Activated B cell treated with CpG ODN at 0.5 μM for 24 hours (primary cell): ENCODE data around the gene ZCCHC7. TPM values are rescaled to one million over a fixed set of nuclear protein-coding genes. Genes with fewer than 3 reads are reported as not detected.

Experiments
- ATAC-seq: fragments of 200-7000 bp; cut with Tn5 transposase; one replicate; pipeline ENCODE4 v1.10.0; 2021; ENCODE audit warnings: low read depth, mild to moderate bottlenecking, moderate library complexity
- CTCF ChIA-PET: fragments of 350-600 bp; sonication (Branson Sonifier 250); formaldehyde crosslinking; loops from one replicate; lab custom pipeline; 2021; ENCODE audit warnings: antibody characterized with exemption; lab: Charles Lee
- POLR2A ChIA-PET: fragments of 350-600 bp; sonication (Branson Sonifier 250); formaldehyde crosslinking; loops from one replicate; lab custom pipeline; 2021; ENCODE audit warnings: antibody characterized with exemption; lab: Charles Lee
- DNase-seq: peaks from one replicate; pipeline ENCODE4 v3.0.0; 2022
- H3K27ac Mint-ChIP-seq: one replicate; pipeline ENCODE4 v1.8.0; 2020; ENCODE audit warnings: mixed read lengths
- H3K27me3 Mint-ChIP-seq: one replicate; pipeline ENCODE4 v1.8.0; 2021; ENCODE audit warnings: mixed read lengths
- H3K36me3 Mint-ChIP-seq: one replicate; pipeline ENCODE4 v1.8.0; 2021; ENCODE audit warnings: low read depth, mixed read lengths
- H3K4me1 Mint-ChIP-seq: one replicate; pipeline ENCODE4 v1.8.0; 2021; ENCODE audit warnings: mixed read lengths
- H3K4me3 Mint-ChIP-seq: one replicate; pipeline ENCODE4 v1.8.0; 2020; ENCODE audit warnings: mild to moderate bottlenecking, mixed read lengths
- H3K9me3 Mint-ChIP-seq: one replicate; pipeline ENCODE4 v1.8.0; 2020; ENCODE audit warnings: mixed read lengths
- intact Hi-C: fragments of 100-400 bp; cut with micrococcal nuclease; formaldehyde crosslinking; loops from one replicate; pipeline ENCODE4 v1.15.1; 2024
- total RNA-seq: library from RNA; stranded (reverse); gene quantifications from 2 replicates; pipeline ENCODE4 v1.2.3, GENCODE V29; 2022
- TF ChIP-seq, protein P1 (sequence below): fragments of 200-600 bp; IDR thresholded peaks from one replicate; pipeline ENCODE4 v1.8.0; 2022; ENCODE audit warnings: antibody characterized with exemption, mild to moderate bottlenecking

The ZCCHC7 gene
- total RNA-seq, 1 donor from 2014 or later, result 70.3 TPM

DNA sequence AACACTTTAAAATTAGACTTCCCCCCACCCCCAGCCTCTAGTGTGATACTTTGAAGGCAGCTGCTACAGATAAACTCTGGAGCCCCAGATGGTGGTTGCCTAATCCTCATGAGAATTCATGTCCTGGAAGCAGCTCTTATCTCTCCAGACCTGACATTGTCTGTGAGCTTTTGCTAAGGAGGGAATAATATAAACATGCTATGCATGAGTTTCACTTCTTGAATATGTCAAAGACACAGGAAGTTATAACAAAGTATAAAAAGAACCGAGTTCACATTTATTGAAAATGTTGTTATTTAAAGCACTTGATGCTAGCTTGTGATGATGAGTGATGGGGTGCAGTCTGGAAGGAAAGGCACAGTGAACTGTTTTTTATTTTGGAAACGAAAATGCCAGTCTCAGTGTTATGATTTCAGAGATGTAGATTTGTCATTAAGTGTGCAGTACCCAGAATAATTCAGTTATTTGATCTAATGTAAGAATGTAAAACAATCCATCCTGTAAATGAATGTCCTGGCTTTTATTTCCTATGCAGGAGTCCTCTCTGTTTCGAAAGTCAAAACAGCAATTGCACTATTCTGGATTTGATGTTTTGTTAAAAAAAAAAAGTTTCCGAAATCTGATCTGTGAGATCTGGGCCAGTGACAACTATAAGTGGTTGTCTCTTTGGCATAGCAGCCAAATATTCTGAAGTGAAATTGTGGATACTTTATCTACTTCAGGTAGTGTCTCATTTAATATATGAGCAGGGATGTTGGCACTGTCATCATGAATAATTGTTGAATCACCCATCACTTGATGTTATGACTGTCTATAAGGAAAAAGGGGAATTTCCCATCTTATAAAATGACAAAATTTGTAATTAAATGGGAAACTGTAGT, 77.0 kb downstream of the ZCCHC7 start:
- Mint-ChIP-seq H3K4me3 (peak overlapping the region; percentile 64), H3K27me3 (no peaks in the 10 kb centered on the region), H3K4me1 (peaks cover 96% of the 10 kb centered on the region), H3K27ac (peak overlapping the region; percentile 91), H3K36me3 (peaks cover 36% of the 10 kb centered on the region), H3K9me3 (peaks cover 3% of the 10 kb centered on the region)
- CTCF ChIA-PET, result no interaction called here
- DNase-seq (no peak), ATAC-seq (peak; percentile 72)
- intact Hi-C loops, result loop anchor here (1.0 to 10.0 kb wide), 9 partner anchors 8 to 323 kb away; partner anchors contain the start of gene ZCCHC7
- TF ChIP-seq, protein P1, sequence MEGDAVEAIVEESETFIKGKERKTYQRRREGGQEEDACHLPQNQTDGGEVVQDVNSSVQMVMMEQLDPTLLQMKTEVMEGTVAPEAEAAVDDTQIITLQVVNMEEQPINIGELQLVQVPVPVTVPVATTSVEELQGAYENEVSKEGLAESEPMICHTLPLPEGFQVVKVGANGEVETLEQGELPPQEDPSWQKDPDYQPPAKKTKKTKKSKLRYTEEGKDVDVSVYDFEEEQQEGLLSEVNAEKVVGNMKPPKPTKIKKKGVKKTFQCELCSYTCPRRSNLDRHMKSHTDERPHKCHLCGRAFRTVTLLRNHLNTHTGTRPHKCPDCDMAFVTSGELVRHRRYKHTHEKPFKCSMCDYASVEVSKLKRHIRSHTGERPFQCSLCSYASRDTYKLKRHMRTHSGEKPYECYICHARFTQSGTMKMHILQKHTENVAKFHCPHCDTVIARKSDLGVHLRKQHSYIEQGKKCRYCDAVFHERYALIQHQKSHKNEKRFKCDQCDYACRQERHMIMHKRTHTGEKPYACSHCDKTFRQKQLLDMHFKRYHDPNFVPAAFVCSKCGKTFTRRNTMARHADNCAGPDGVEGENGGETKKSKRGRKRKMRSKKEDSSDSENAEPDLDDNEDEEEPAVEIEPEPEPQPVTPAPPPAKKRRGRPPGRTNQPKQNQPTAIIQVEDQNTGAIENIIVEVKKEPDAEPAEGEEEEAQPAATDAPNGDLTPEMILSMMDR, result no peak
- POLR2A ChIA-PET, result interaction anchor here (0.5 to 4.2 kb wide), 31 partner anchors 9 to 268 kb away, joined by 3 to 58 read pairs (median 4); partner anchors contain the start of genes PAX5, ZBTB5 and ZCCHC7

DNA sequence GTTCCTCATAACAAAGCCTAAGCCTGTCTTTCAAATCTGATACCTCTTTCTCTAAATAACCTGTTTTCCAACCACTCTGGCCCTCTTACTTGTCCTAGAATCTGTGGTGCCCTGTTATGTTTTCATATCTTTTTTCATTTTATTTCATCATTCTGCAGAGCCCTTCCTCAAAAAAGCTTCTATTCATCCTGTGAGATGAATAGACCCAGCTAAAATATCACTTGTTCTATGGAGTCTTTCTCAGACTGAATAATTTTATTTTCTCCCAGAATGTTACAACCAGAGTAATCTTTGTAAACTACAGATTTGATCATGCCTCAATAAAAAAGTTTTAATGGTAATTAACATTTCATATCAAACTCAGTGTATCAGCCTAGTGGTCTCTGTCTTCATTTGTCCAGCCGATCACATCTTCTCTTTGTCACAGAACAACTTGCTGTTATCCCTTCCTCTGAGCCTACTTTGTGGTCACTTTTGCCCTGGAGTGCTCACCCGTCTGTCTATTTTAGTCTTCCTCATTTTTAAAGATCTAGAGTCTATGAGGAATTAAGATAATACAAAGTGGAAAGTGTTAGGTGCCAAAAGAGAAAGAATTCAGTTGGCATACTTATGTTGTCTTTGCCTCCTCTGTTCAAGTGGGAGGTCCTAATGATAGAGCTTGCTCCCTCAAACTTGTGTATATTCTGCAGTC, 77.8 kb downstream of the ZCCHC7 start:
- no peak for ATAC-seq
- peaks cover 3% of the 10 kb centered on the region for H3K9me3 Mint-ChIP-seq
- DNase-seq, result no peak
- H3K4me3 Mint-ChIP-seq, result peak overlapping the region; percentile 64
- H3K4me1 Mint-ChIP-seq, result peaks cover 95% of the 10 kb centered on the region
- no peaks in the 10 kb centered on the region for H3K27me3 Mint-ChIP-seq
- ChIA-PET CTCF (interaction anchor here (2.2 kb wide), 1 partner anchor 131 kb away, joined by 6 read pairs; no protein-coding TSS in a partner anchor), POLR2A (interaction anchor here (0.6 to 4.2 kb wide), 14 partner anchors 10 to 205 kb away, joined by 3 to 58 read pairs (median 6); partner anchors contain the start of genes PAX5 and ZCCHC7)
- intact Hi-C loops, result loop anchor here (5.0 to 10.0 kb wide), 2 partner anchors 209 to 323 kb away; no protein-coding TSS in a partner anchor
- peak overlapping the region; percentile 91 for H3K27ac Mint-ChIP-seq
- H3K36me3 Mint-ChIP-seq, result peaks cover 36% of the 10 kb centered on the region
- TF ChIP-seq, protein P1, result no peak

- POLR2A ChIA-PET, result interaction anchor here (0.6 to 4.2 kb wide), 13 partner anchors 9 to 162 kb away, joined by 3 to 58 read pairs (median 6); partner anchors contain the start of genes PAX5 and ZCCHC7
- H3K4me1 Mint-ChIP-seq, result peaks cover 95% of the 10 kb centered on the region
- H3K36me3 Mint-ChIP-seq, result peaks cover 39% of the 10 kb centered on the region
- peak overlapping the region; percentile 64 for H3K4me3 Mint-ChIP-seq
- peaks cover 5% of the 10 kb centered on the region for H3K9me3 Mint-ChIP-seq
- ATAC-seq, result peak; percentile 25
- intact Hi-C loops, result loop anchor here (5.0 to 10.0 kb wide), 2 partner anchors 208 to 324 kb away; no protein-coding TSS in a partner anchor
- no peak for DNase-seq
- H3K27ac Mint-ChIP-seq, result peak overlapping the region; percentile 91
- H3K27me3 Mint-ChIP-seq, result no peaks in the 10 kb centered on the region
- TF ChIP-seq, protein P1, result no peak
- CTCF ChIA-PET, result interaction anchor here (2.2 kb wide), 1 partner anchor 130 kb away, joined by 6 read pairs; no protein-coding TSS in a partner anchor
These were observed 78.5 kb downstream of the ZCCHC7 start for GRCh38 chr9:37198831-37199230.

DNA sequence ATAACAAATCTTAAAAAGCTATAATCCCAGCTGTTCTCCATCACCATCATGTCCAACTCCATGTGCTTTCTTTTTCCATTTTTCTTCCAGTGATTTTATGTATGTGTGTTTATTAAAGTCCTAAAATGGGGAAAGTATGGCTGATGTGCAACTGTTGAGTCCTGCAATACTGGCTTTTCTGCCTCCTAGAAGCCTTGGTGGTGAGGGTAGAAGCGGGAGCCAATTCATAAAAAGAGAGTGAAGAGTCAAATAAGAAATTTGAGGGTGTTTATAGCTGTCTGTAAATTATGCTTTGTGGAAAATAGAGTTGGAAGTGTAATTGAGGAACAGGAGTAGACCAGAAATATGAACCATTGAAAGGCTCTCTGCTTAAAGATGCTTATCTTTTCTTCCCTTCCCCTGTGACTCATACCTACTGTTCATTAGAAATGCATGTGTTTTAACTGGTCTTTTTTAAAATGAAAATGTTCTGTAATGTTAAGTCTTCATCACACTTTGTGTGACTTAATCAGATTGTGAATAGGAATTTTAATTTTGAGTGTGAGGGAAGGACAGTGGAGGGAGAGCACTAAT, 80.1 kb downstream of the ZCCHC7 start:
- ATAC-seq, result peak; percentile 20
- POLR2A ChIA-PET, result interaction anchor here (0.6 to 4.2 kb wide), 8 partner anchors 8 to 215 kb away, joined by 3 to 15 read pairs (median 4); partner anchors contain the start of gene ZCCHC7
- H3K27me3 Mint-ChIP-seq, result no peaks in the 10 kb centered on the region
- CTCF ChIA-PET, result interaction anchor here (0.7 kb wide), 1 partner anchor 12 kb away, joined by 3 read pairs; no protein-coding TSS in a partner anchor
- peak overlapping the region; percentile 36 for H3K4me3 Mint-ChIP-seq
- H3K9me3 Mint-ChIP-seq, result peaks cover 8% of the 10 kb centered on the region
- no peak for DNase-seq
- TF ChIP-seq, protein P1, result no peak
- intact Hi-C loops, result loop anchor here (1.0 kb wide), 1 partner anchor 10 kb away; no protein-coding TSS in a partner anchor
- peaks cover 93% of the 10 kb centered on the region for H3K4me1 Mint-ChIP-seq
- peak overlapping the region; percentile 91 for H3K27ac Mint-ChIP-seq
- peaks cover 39% of the 10 kb centered on the region for H3K36me3 Mint-ChIP-seq
